HG03196 (cell line): ENCODE data around the gene LNX2.

Experiments used
- ATAC-seq: cut with Tn5 transposase; IDR thresholded peaks from one replicate; pipeline ENCODE4 v1.9.1; 2021; ENCODE audit not compliant: unreplicated experiment

The LNX2 gene

GRCh38 chr13:27570906-27571305 lies 49.4 kb downstream of the LNX2 start:
- no peak for ATAC-seq

DNA sequence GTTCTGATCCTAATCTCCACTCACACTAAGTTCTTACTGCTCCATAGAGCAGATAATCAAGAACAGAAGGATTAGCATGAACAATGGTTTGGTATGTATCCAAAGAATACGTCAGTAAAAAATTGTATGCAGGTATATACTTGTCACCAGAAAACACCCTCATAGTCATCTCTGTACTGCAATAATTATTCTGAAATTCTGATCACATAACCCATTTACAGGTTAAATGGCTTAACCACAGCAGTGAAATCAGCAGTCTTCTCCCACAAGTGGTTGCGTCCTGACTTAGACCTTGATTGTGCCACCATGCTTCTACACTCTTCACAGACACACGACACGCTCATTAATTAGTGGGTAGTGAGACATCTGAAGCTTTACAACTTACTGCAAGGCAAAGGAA lies 50.9 kb downstream of the LNX2 start:
- no peak for ATAC-seq

DNA sequence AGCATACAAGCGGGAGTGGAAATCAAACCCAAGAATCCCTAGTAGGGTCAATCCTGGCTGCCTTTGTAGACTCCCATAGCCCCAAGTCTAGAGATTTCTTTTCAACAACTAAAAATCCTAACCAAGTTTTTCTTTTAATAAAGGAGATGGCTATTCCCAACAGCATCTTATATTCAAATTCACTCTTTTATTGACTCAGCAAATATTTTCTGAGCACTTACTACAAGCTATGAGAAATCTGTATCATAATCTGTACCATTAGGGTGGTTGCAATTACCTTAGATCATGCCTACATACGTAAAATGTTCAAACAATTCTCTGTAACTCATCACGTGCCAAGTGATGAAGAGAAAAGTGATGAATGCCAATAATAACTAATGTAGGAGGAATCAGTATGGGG lies 54.5 kb downstream of the LNX2 start:
- ATAC-seq, result no peak

- ATAC-seq, result no peak
Measured at GRCh38 chr13:27562457-27562856, 57.9 kb downstream of the LNX2 start.

- ATAC-seq, result no peak
Measured at GRCh38 chr13:27559719-27560118, 60.6 kb downstream of the LNX2 start.

GRCh38 chr13:27556109-27556508 lies 64.2 kb downstream of the LNX2 start:
- ATAC-seq, result no peak

DNA sequence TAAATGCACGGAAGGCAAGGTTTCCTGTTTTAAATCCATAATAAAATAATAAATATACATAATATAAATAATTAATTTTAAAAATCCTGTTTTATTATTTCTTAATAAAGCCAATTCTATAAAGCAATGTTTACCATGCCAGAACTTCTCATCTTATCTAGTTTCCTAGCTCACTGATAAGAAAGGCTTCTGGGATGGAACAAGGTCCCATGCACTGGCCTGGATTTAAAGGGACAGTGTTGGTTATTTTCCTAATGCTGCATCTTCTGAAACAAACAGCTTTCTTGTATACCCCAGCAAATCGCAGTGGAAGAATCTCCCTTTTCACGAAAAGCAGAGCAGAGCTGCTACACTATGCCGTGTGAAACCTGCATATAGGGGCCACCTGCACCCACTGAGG lies 68.8 kb downstream of the LNX2 start:
- no peak for ATAC-seq

DNA sequence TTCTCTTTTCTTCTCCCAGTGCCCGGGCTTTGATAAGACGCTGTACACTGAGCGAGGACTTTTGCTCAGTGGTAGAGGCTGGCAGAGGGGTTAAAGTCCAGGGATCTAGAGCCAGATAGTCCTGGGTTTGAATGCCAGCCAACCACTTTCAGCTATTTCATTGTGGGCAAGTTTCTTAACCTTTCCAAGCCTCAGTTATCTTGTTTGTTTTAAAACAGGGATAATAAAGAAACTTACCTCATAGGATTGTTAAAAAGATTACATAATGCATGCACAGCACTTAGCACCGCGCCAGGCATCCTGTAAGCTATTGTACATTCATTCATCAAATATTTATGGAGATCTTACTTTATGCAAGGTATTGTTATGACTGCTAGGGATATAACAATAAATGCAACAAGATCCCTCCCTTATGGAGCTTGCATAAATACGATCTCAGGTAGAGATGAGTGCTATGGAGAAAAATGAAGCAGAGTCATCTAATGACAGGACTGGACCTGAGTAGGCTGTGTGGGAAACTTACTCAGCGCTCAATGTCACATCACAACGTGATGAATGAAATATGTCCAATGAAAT lies 70.8 kb downstream of the LNX2 start:
- no peak for ATAC-seq

GRCh38 chr13:27542220-27542619 lies 78.1 kb downstream of the LNX2 start:
- ATAC-seq, result no peak

DNA sequence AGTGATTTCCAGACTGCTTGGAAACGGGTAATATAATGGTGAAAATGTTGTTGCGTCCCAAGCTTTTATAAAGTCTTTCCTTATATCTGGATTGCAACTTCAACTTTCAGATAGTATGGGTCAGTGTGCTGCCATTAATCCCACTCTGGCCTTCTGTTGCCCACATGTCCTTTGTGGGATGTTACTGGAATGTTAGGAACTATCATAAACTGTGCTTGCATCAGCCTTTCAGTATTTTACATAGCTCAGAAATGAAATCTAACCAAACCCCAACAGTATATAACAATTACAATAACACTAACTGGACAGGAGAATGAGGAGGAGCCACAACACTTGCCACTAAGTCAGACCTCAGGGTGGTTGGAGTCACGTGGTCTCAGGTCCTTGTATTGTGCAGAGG lies 78.9 kb downstream of the LNX2 start:
- no peak for ATAC-seq

- ATAC-seq, result no peak
Measured at GRCh38 chr13:27536361-27537101, 83.8 kb downstream of the LNX2 start.

GRCh38 chr13:27535546-27535945 lies 84.8 kb downstream of the LNX2 start:
- ATAC-seq, result no peak

GRCh38 chr13:27534981-27535380 lies 85.3 kb downstream of the LNX2 start:
- no peak for ATAC-seq

GRCh38 chr13:27534108-27534980 lies 86.0 kb downstream of the LNX2 start:
- no peak for ATAC-seq

GRCh38 chr13:27533155-27533643 lies 87.1 kb downstream of the LNX2 start:
- no peak for ATAC-seq

DNA sequence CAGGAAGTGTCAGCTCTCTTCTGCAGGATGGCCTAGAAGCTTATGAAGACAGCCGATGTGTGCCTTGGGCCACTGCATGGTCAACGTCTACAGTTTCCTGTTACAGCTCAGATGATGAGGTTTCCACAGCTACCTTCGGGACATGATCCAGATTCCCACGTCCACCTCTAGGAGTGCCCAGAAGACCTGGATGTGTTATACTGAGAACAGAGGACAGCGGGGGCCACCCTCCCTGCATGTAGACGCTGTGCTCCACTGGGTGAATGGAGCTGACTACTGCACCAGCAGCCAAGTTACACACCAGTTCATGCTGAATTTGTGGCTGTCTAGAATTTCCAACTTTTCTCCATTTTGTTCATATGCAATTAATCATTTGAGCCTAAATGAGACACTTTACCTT lies 91.4 kb downstream of the LNX2 start:
- no peak for ATAC-seq

DNA sequence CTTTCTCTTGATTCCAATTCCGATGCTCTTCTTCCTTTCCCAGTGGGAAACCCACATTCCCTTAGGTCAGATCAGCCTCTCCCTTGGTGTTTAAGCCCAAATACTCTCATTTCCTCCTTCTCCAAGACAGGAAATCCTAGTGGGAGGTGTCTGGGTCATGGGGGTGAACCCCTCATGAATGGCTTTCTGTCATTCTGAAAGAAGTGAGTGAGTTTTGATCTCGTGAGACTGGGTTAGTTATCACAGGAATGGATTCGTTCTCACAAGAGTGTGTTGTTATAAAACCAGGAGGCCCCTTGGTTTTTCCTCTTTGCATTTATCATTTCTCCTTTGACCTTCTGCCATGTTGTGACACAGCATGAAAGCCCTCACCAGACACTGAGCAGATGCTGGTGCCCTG lies 93.8 kb downstream of the LNX2 start:
- no peak for ATAC-seq

DNA sequence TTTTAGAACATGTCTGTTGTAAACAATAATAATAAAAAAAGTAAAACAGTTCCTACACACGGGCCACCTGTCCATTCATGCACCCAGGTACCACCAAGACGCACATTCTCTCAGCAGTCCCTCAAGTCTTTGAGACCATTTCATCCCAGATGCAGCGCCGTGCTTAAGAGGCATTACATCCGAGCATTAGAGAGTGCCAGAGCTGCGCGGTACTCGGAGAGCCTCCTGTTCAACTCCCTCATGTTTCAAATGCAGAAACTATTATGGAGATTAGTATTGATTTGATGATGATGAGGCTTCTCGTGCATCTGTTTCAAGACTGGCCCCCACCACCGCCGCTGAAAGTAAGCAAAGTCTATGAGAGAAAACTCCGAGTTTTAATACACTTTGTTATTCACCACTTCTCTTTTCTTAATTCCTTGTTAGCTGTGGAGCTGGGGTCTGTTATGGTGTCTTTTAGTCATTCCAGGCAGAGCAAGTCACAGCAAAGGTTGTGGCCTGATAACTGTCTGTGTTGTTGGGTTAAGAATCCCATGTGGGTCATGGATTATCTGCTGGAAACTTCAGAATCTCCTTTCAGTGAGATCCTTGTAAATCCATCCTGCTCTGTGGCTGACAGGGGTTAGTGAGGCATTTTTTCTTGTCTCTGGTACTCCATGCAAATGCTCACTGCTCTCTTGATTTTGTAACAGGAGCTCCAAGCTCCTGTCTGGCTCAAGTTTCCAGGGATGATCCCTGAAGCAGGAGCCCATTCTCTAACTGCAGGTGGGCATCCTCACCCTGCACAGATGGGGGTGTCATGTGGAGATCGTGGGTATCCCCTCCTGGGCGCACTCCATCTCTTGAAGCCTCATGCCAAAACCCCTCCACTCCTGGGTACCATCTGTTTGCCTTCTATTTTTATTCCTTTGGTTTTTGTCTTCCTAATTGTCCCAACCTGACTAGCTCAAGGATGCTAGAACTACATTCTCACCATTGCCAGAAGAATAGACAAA lies 95.1 kb downstream of the LNX2 start:
- no peak for ATAC-seq

DNA sequence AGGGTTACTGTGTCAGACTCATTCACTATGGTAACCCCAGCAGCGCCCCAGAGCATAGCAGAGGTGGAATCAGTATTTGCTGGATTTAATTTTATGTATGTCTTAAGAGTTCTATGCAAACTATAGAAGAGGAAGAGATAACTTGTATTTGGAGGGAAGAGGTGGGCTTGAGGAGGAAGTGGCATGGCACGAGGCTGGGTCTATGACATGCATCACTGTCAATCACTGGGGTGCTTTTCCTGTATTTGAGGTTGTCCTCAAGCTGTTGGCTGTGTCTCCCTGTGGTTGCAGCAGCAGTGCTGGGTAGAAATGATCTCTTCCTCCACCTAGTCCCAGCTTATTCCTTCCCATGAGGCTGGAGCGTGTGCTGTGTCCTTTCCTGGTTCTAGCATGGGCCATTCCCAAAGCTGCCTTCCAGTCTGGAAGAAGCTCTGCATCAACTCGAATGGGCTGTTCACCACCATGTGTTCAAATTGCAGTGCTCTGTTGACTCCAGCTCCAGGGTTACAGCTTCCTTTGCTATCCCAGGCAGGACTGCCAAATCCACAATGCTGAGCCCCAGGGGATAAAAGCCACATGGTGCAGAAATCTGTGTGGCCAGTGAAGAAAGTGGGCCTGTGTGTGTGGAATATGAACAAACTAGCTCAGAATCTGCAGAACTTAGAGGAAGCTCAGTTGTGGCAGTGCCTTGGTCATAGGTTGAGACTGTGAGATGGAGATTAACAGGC lies 96.8 kb downstream of the LNX2 start:
- no peak for ATAC-seq

- ATAC-seq, result no peak
Measured at GRCh38 chr13:27522847-27523246, 97.5 kb downstream of the LNX2 start.
